WI38 (cell line): Measurements from ENCODE around the gene ETS1.

Source experiments
- H3K4me3 ChIP-seq: 2 replicates; pipeline ENCODE4 v1.5.1; 2011; ENCODE audit warnings: low read depth, mild to moderate bottlenecking, control low read depth, low read length
- CTCF ChIP-seq: IDR thresholded peaks from 2 replicates; pipeline ENCODE4 v1.5.1; 2012; ENCODE audit warnings: low read depth, mild to moderate bottlenecking, control low read depth, low read length

The ETS1 gene

GRCh38 chr11:128476049-128476448 lies 111.3 kb downstream of the ETS1 start:
- H3K4me3 ChIP-seq, result no peak overlapping the region
- no peak for TF ChIP-seq CTCF

GRCh38 chr11:128474036-128474874 lies 113.1 kb downstream of the ETS1 start:
- H3K4me3 ChIP-seq, result no peak overlapping the region
- TF ChIP-seq CTCF, result no peak

GRCh38 chr11:128473636-128474035 lies 113.7 kb downstream of the ETS1 start:
- no peak for TF ChIP-seq CTCF
- no peak overlapping the region for H3K4me3 ChIP-seq

- H3K4me3 ChIP-seq, result no peak overlapping the region
Observed at GRCh38 chr11:128472128-128473089, 114.9 kb downstream of the ETS1 start.

GRCh38 chr11:128471138-128471661 lies 116.2 kb downstream of the ETS1 start:
- TF ChIP-seq CTCF, result no peak
- H3K4me3 ChIP-seq, result no peak overlapping the region

More at GRCh38 chr11:128472128-128473089, 114.9 kb downstream of the ETS1 start:
- no peak for TF ChIP-seq CTCF

- no peak overlapping the region for H3K4me3 ChIP-seq
- no peak for TF ChIP-seq CTCF
Observed at GRCh38 chr11:128470081-128470480, 117.3 kb downstream of the ETS1 start.
